ENCODE measurements around the gene B3GAT3. TPM values are rescaled to one million over a fixed set of nuclear protein-coding genes. Genes with fewer than 3 reads are reported as not detected.

Gene B3GAT3
- total and polyA plus RNA-seq, 4 experiments from 2014 or later = 37.9 to 74.3 (median 57.3) TPM

DNA sequence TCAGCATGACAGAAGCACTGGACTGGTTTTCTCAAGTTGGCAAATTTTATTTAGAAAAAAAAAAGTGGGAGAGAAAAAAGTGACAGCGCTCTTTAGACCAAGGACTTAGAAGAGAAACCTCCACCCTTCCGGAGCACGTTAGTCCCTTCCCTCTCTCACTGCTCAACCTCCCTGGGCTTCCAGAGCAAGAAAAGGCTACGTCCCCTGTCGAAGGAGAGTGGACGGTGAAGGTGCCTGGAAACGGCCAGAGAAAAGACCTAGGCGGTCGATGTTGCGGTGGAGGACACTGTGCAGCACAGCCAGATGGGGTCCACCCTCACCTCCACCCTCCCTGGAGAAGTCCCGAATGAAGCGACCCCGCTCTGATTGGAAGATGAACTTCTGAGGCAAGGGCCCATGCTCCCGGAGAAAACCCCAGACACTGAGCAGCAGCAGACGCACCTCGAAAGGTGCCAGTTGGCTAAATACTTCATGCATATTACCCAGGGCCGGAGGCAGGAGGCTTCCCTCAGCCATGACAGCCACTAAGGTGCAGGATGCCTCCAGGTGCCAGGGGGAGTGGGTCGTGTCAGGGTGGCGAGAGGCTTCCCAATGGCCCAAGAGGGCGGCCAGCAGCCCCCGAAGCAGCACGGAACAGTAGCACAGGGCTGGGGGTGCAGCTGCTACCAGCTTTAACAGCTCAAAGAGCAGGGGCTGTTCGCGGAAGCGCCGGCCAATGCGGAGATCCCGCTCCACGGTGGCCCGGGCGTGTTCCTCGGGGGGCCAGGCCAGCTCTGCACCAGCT, 25.2 kb upstream of the B3GAT3 start:
- Histone ChIP-seq H3K9me3 (ENCODE audit: control insufficient read depth in 1 of 2, low read length in 2 of 2) (no peaks in the 10 kb centered on the region), H3K36me3 (ENCODE audit: insufficient read depth, low read length) (peaks cover 22% of the 10 kb centered on the region), H3K4me3 (ENCODE audit: low read length in 2 of 2) (peak overlapping the region in 1 of 2 donors; percentile 55), H3K4me1 (ENCODE audit: insufficient read depth, low read length) (peaks cover 41% of the 10 kb centered on the region), H3K27ac (ENCODE audit: low read depth, low read length) (peak overlapping the region; percentile 92), H3K27me3 (ENCODE audit: insufficient read depth, low read length) (no peaks in the 10 kb centered on the region)
- intact Hi-C loops (cut with micrococcal nuclease) = loop anchor here (1.0 to 2.0 kb wide), 5 partner anchors 18 to 62 kb away; partner anchors contain the start of genes C11orf98, CSKMT, EML3 and TUT1
- Mint-ChIP-seq H3K27me3 (no peaks in the 10 kb centered on the region), H3K4me3 (peak overlapping the region; percentile 93 to 99 (median 95)), H3K4me1 (peaks cover 14 to 51% (median 29%) of the 10 kb centered on the region in 4 donors), H3K27ac (peak overlapping the region; percentile 84 to 99 (median 97)), H3K36me3 (peaks cover 0 to 32% of the 10 kb centered on the region in 2 donors), H3K9me3 (no peaks in the 10 kb centered on the region)
- POLR2A ChIA-PET (ENCODE audit: partially characterized antibody) = interaction anchor here (0.6 to 11.8 kb wide), 38 partner anchors 8 to 235 kb away, joined by 3 to 162 read pairs (median 8); partner anchors contain the start of genes B3GAT3, BSCL2, C11orf98 and CSKMT
- no peak for DNase-seq
- CTCF ChIA-PET (ENCODE audit: partially characterized antibody) = interaction anchor here (1.0 to 2.1 kb wide), 5 partner anchors 9 to 56 kb away, joined by 3 to 7 read pairs (median 3); partner anchors contain the start of gene TUT1

DNA sequence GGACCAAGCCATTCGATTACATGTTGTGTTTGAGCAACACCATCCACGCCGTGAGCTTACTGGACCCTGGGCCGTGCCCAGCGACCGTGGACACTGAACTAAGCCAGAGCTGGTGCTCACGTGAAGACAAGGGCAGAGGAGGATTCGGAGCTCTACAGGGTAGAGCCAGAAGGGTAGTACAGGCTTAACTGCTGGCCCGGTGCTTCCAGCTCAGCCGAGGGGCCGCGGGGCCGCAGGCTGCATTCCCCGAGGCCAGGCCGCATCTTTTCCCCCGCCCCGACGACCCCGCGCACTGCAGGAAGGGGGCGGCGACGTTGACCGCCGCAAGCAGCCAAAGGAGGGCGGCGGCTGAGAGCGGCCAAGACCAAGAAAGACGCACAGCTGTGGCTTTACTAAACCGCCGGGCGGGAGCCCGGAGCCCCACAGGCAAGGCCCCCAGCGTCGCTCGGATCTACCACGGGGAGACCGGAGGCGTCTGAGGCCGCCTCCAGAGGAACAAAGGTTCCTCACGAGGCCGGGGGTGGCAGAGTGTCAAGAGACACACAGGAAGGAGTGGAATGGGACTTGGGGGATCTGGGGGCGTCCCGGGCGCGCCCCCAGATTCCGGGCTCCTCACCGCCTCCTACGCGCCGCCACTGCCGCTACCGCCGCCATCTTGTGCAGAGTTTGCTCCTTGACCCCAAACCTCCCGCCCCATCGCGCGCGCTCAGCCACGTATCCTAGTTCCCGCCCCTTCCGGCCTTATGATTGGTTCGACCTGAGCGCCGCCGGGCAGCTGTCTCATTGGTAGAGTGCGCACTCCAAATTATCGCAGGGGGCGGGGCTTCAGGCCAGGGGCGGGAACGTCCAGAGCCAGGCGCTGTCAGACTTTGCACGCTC, 24.4 kb upstream of the B3GAT3 start, which contains the start of gene GANAB:
TSS of gene GANAB (minus strand) at position 668 of the 879 bp plus-strand sequence. CDS start at position 654, 14 bp downstream.
- H3K4me1 ChIP-seq (ENCODE audit: insufficient read depth, low read length) = peaks cover 37% of the 10 kb centered on the region
- peak; percentile 95 to 99 (median 97) for DNase-seq
- POLR2A ChIA-PET (ENCODE audit: partially characterized antibody) = interaction anchor here (0.6 to 11.8 kb wide), 36 partner anchors 8 to 235 kb away, joined by 3 to 162 read pairs (median 8); partner anchors contain the start of genes B3GAT3, BSCL2, C11orf98 and CSKMT

DNA sequence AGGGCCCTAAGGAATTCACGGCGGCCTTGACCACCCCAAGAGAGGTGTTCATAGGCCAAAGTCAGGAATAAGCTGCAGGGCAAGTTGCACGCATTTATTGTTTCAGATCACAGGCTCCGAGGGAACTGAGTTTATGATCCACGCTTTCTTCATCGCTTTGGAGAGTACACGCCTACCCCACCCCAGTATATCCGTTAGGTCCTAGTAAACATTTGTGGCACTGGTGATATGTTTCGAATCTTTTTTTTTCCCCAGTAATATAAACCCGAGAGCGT, 23.8 kb upstream of the B3GAT3 start:
- Mint-ChIP-seq H3K27me3 (no peaks in the 10 kb centered on the region), H3K27ac (peak overlapping the region; percentile 84 to 99 (median 97)), H3K4me1 (peaks cover 16 to 50% (median 29%) of the 10 kb centered on the region in 4 donors), H3K4me3 (peak overlapping the region; percentile 93 to 99 (median 95)), H3K9me3 (no peaks in the 10 kb centered on the region), H3K36me3 (peaks cover 4 to 36% of the 10 kb centered on the region in 2 donors)
- H3K27me3 ChIP-seq (ENCODE audit: insufficient read depth, low read length) = no peaks in the 10 kb centered on the region
- H3K9me3 ChIP-seq (ENCODE audit: control insufficient read depth in 1 of 2, low read length in 2 of 2) = no peaks in the 10 kb centered on the region
- CTCF ChIA-PET (ENCODE audit: partially characterized antibody) = interaction anchor here (0.9 to 1.7 kb wide), 4 partner anchors 8 to 251 kb away, joined by 3 to 7 read pairs (median 3); partner anchors contain the start of genes C11orf98 and TUT1
- peak overlapping the region; percentile 92 for H3K27ac ChIP-seq (ENCODE audit: low read depth, low read length)
- no peak for DNase-seq
- H3K4me1 ChIP-seq (ENCODE audit: insufficient read depth, low read length) = peaks cover 38% of the 10 kb centered on the region
- peaks cover 22% of the 10 kb centered on the region for H3K36me3 ChIP-seq (ENCODE audit: insufficient read depth, low read length)
- intact Hi-C loops (cut with micrococcal nuclease) = no loop called here
- peak overlapping the region; percentile 55 to 76 for H3K4me3 ChIP-seq (ENCODE audit: low read length in 2 of 2)
- POLR2A ChIA-PET (ENCODE audit: partially characterized antibody) = interaction anchor here (1.0 to 11.8 kb wide), 27 partner anchors 9 to 236 kb away, joined by 3 to 162 read pairs (median 10); partner anchors contain the start of genes B3GAT3, BSCL2, C11orf98 and CSKMT

More for the DNA sequence above, 24.4 kb upstream of the B3GAT3 start, which contains the start of gene GANAB:
- no peaks in the 10 kb centered on the region for H3K27me3 ChIP-seq (ENCODE audit: insufficient read depth, low read length)
- no peaks in the 10 kb centered on the region for H3K9me3 ChIP-seq (ENCODE audit: control insufficient read depth in 1 of 2, low read length in 2 of 2)
- CTCF ChIA-PET (ENCODE audit: partially characterized antibody) = interaction anchor here (0.9 to 1.7 kb wide), 5 partner anchors 8 to 251 kb away, joined by 3 to 7 read pairs (median 3); partner anchors contain the start of genes C11orf98 and TUT1
- Mint-ChIP-seq H3K36me3 (peaks cover 0 to 34% of the 10 kb centered on the region in 2 donors), H3K4me1 (peaks cover 14 to 48% (median 26%) of the 10 kb centered on the region in 4 donors), H3K4me3 (peak within 1 kb of the TSS; percentile 93 to 99 (median 95)), H3K27me3 (no peaks in the 10 kb centered on the region), H3K27ac (peak within 1 kb of the TSS; percentile 84 to 99 (median 97)), H3K9me3 (no peaks in the 10 kb centered on the region)
- peak within 1 kb of the TSS; percentile 55 to 76 for H3K4me3 ChIP-seq (ENCODE audit: low read length in 2 of 2)
- intact Hi-C loops (cut with micrococcal nuclease) = loop anchor here (1.0 to 2.0 kb wide), 5 partner anchors 19 to 63 kb away; partner anchors contain the start of genes C11orf98, CSKMT, EML3 and TUT1
- peaks cover 22% of the 10 kb centered on the region for H3K36me3 ChIP-seq (ENCODE audit: insufficient read depth, low read length)
- peak within 1 kb of the TSS; percentile 92 for H3K27ac ChIP-seq (ENCODE audit: low read depth, low read length)

DNA sequence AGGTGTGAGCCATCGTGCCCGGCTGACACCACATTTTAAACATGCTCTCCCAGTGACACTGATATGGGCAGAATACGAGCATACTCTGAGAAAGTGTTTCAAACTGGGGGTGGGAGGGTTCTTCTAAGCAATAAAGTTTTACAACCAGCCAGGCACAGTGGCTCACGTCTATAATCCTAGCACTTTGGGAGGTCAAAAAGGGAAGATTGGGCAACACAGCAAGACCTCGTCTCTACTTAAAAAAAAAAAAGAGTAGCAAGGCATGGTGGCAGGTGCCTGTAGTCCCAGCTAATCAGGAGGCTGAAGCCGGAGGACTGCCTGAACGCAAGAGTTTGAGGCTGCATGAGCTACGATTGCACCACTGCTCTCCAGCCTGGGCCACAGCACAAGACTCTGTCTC, 22.4 kb upstream of the B3GAT3 start:
- no peak for DNase-seq
- ChIA-PET POLR2A (ENCODE audit: partially characterized antibody) (interaction anchor here (0.7 to 11.8 kb wide), 8 partner anchors 9 to 87 kb away, joined by 3 to 162 read pairs (median 8); partner anchors contain the start of genes C11orf98, CSKMT, HNRNPUL2 and INTS5), CTCF (ENCODE audit: partially characterized antibody) (interaction anchor here (1.9 kb wide), 1 partner anchor 52 kb away, joined by 5 read pairs; no protein-coding TSS in a partner anchor)
- no peaks in the 10 kb centered on the region for H3K27me3 ChIP-seq (ENCODE audit: insufficient read depth, low read length)
- H3K27me3 Mint-ChIP-seq = no peaks in the 10 kb centered on the region
- H3K4me1 Mint-ChIP-seq = peaks cover 20 to 48% (median 34%) of the 10 kb centered on the region in 4 donors
- H3K27ac Mint-ChIP-seq = peak overlapping the region in 6 of 7 donors; percentile 22 to 84 (median 54)
- H3K9me3 ChIP-seq (ENCODE audit: control insufficient read depth in 1 of 2, low read length in 2 of 2) = no peaks in the 10 kb centered on the region
- peaks cover 8 to 33% of the 10 kb centered on the region in 2 donors for H3K36me3 Mint-ChIP-seq
- H3K36me3 ChIP-seq (ENCODE audit: insufficient read depth, low read length) = peaks cover 16% of the 10 kb centered on the region
- H3K9me3 Mint-ChIP-seq = no peaks in the 10 kb centered on the region
- intact Hi-C loops (cut with micrococcal nuclease) = no loop called here
- peak overlapping the region in 5 of 8 donors; percentile 21 to 64 (median 28) for H3K4me3 Mint-ChIP-seq
- H3K27ac ChIP-seq (ENCODE audit: low read depth, low read length) = no peak overlapping the region
- H3K4me3 ChIP-seq (ENCODE audit: low read length in 2 of 2) = no peak overlapping the region
- peaks cover 49% of the 10 kb centered on the region for H3K4me1 ChIP-seq (ENCODE audit: insufficient read depth, low read length)

DNA sequence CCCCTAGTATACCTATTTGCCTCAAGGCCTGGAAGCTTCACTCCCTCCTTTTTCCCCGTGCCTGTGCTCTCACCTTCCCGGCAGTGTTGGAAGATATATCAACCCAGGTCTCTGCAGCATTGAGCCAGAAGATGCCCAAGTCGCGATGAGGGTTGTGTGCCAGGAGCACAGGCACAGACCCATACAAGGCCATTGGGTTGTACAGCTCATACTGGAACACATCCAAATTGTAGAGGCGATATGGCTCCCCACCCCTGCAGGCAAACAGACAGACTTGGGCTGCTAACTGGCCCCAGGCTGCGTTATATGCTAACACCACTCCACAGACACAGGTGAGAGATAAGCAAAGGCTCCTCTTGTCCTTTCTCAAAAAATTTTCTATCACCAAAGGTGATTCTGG, 10.7 kb upstream of the B3GAT3 start:
- Mint-ChIP-seq H3K4me1 (peaks cover 6 to 16% (median 9%) of the 10 kb centered on the region in 4 donors), H3K9me3 (no peaks in the 10 kb centered on the region), H3K4me3 (no peak overlapping the region), H3K36me3 (peaks cover 70 to 74% of the 10 kb centered on the region in 2 donors), H3K27me3 (no peaks in the 10 kb centered on the region), H3K27ac (peak overlapping the region in 5 of 7 donors; percentile 35 to 80 (median 62))
- intact Hi-C loops (cut with micrococcal nuclease) = no loop called here
- Histone ChIP-seq H3K27me3 (ENCODE audit: insufficient read depth, low read length) (no peaks in the 10 kb centered on the region), H3K4me3 (ENCODE audit: low read length in 2 of 2) (no peak overlapping the region), H3K36me3 (ENCODE audit: insufficient read depth, low read length) (peaks cover 75% of the 10 kb centered on the region), H3K4me1 (ENCODE audit: insufficient read depth, low read length) (peaks cover 5% of the 10 kb centered on the region), H3K9me3 (ENCODE audit: control insufficient read depth in 1 of 2, low read length in 2 of 2) (no peaks in the 10 kb centered on the region), H3K27ac (ENCODE audit: low read depth, low read length) (no peak overlapping the region)
- DNase-seq = no peak
- CTCF ChIA-PET (ENCODE audit: partially characterized antibody) = no interaction called here
- POLR2A ChIA-PET (ENCODE audit: partially characterized antibody) = interaction anchor here (1.1 to 2.1 kb wide), 4 partner anchors 9 to 40 kb away, joined by 3 to 8 read pairs (median 6); partner anchors contain the start of genes B3GAT3 and GANAB

DNA sequence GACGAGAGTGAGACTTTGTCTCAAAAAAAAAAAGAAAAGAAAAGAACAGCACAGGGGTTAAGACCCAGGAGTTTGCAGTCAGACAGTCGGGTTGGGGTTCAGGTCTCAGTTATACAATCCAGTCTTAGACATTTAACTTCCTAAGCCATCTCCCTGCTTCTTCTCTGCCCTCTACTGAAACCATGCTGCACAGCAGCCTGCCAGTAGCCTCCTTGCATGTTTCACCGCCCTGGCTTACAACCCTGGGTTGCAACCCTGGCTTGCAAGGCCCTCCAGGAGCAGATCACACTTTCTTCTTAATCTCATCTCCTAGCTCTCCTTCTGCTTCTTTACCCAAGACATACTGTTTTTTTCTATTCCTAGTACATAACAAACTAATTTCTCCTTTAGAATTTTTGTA, 5.9 kb upstream of the B3GAT3 start:
- no peak for DNase-seq
- POLR2A ChIA-PET (ENCODE audit: partially characterized antibody) = interaction anchor here (1.2 to 2.7 kb wide), 2 partner anchors 19 to 25 kb away, joined by 3 to 12 read pairs; partner anchors contain the start of genes GANAB and INTS5
- Mint-ChIP-seq H3K9me3 (no peaks in the 10 kb centered on the region), H3K27me3 (no peaks in the 10 kb centered on the region), H3K4me1 (peaks cover 0 to 4% (median 2%) of the 10 kb centered on the region in 4 donors), H3K36me3 (peaks cover 53 to 72% of the 10 kb centered on the region in 2 donors), H3K4me3 (no peak overlapping the region), H3K27ac (peak overlapping the region in 6 of 7 donors; percentile 3 to 83 (median 52))
- H3K4me1 ChIP-seq (ENCODE audit: insufficient read depth, low read length) = no peaks in the 10 kb centered on the region
- H3K27me3 ChIP-seq (ENCODE audit: insufficient read depth, low read length) = no peaks in the 10 kb centered on the region
- CTCF ChIA-PET (ENCODE audit: partially characterized antibody) = interaction anchor here (0.9 kb wide), 1 partner anchor 36 kb away, joined by 4 read pairs; the partner anchor contains the start of gene TUT1
- no peak overlapping the region for H3K27ac ChIP-seq (ENCODE audit: low read depth, low read length)
- no peak overlapping the region for H3K4me3 ChIP-seq (ENCODE audit: low read length in 2 of 2)
- peaks cover 71% of the 10 kb centered on the region for H3K36me3 ChIP-seq (ENCODE audit: insufficient read depth, low read length)
- intact Hi-C loops (cut with micrococcal nuclease) = no loop called here
- H3K9me3 ChIP-seq (ENCODE audit: control insufficient read depth in 1 of 2, low read length in 2 of 2) = no peaks in the 10 kb centered on the region

All from CD4-positive, alpha-beta memory T cell (primary cell).